MV-4-11 (cell line): ENCODE measurements around the gene TMBIM1.
A peak's percentile ranks its signal among the peaks of the same experiment; 100 is the strongest.
"Not testable (repeated sequence)": the region's sequence is repeated elsewhere in the genome, so short reads cannot be mapped to it uniquely, and the experiment has no call there.

ENCODE experiments used
- DNase-seq: peaks from one replicate; lab custom pipeline; 2025; lab: John Stamatoyannopoulos, UW

TMBIM1 gene

GRCh38 chr2:218318241-218318640 is 25.9 kb upstream of the TMBIM1 start:
- DNase-seq: no peak

- DNase-seq: no peak
Measured at GRCh38 chr2:218317835-218318234, 25.5 kb upstream of the TMBIM1 start.

- DNase-seq: no peak
Measured at GRCh38 chr2:218317303-218317630, 25.0 kb upstream of the TMBIM1 start.

GRCh38 chr2:218315397-218315796 is 23.1 kb upstream of the TMBIM1 start:
- DNase-seq: no peak

GRCh38 chr2:218314764-218315163 is 22.5 kb upstream of the TMBIM1 start:
- not testable (repeated sequence) for DNase-seq

- DNase-seq: no peak
Measured at GRCh38 chr2:218313356-218313755, 21.1 kb upstream of the TMBIM1 start.

GRCh38 chr2:218312267-218312756 is 20.0 kb upstream of the TMBIM1 start:
- DNase-seq: no peak

- DNase-seq: not testable (repeated sequence)
Measured at GRCh38 chr2:218311541-218312266, 19.4 kb upstream of the TMBIM1 start.

- no peak for DNase-seq
Measured at GRCh38 chr2:218310853-218311540, 18.7 kb upstream of the TMBIM1 start.

GRCh38 chr2:218307415-218308090 is 15.2 kb upstream of the TMBIM1 start:
- DNase-seq: no peak

- DNase-seq: no peak
Measured at GRCh38 chr2:218306184-218306920, 14.0 kb upstream of the TMBIM1 start.

- no peak for DNase-seq
Measured at GRCh38 chr2:218305383-218305782, 13.1 kb upstream of the TMBIM1 start.

GRCh38 chr2:218301176-218301819 is 9.0 kb upstream of the TMBIM1 start:
- peak; percentile 82 for DNase-seq

GRCh38 chr2:218300141-218300540 is 7.8 kb upstream of the TMBIM1 start:
- DNase-seq: no peak

- no peak for DNase-seq
Measured at GRCh38 chr2:218298314-218298875, 6.1 kb upstream of the TMBIM1 start.

GRCh38 chr2:218296847-218297246 is 4.5 kb upstream of the TMBIM1 start:
- no peak for DNase-seq

- DNase-seq: no peak
Measured at GRCh38 chr2:218296200-218296599, 3.9 kb upstream of the TMBIM1 start.

- DNase-seq: no peak
Measured at GRCh38 chr2:218295029-218295428, 2.7 kb upstream of the TMBIM1 start.

- DNase-seq: no peak
Measured at GRCh38 chr2:218294430-218295022, 2.2 kb upstream of the TMBIM1 start.

GRCh38 chr2:218293715-218294429 is 1.6 kb upstream of the TMBIM1 start:
- DNase-seq: no peak
